Measurements from ENCODE around the gene IGFALS.

IGFALS gene

GRCh38 chr16:1823821-1824220 is 30.3 kb upstream of the IGFALS start:
- TF ChIP-seq CTCF (IDR thresholded peaks at IDR 0.05; ENCODE audit: low read depth, low read length): peak; percentile 33
- Histone ChIP-seq H3K4me1 (no peaks in the 10 kb centered on the region), H3K36me3 (peaks cover 3% of the 10 kb centered on the region), H3K27me3 (no peaks in the 10 kb centered on the region), H3K4me3 (ENCODE audit: low read depth, low read length) (no peak overlapping the region), H3K9me3 (no peaks in the 10 kb centered on the region)
- DNase-seq: peak; percentile 57

- no peak for DNase-seq
- peaks cover 3% of the 10 kb centered on the region; the same call in 1 of the 2 replicates for H3K36me3 ChIP-seq
- H3K9me3 ChIP-seq: no peaks in the 10 kb centered on the region
- no peaks in the 10 kb centered on the region for H3K27me3 ChIP-seq
- no peak for TF ChIP-seq CTCF (IDR thresholded peaks at IDR 0.05; ENCODE audit: low read depth, low read length)
- no peak overlapping the region for H3K4me3 ChIP-seq (ENCODE audit: low read depth, low read length)
- no peaks in the 10 kb centered on the region for H3K4me1 ChIP-seq
Observed at GRCh38 chr16:1822801-1823200, 29.3 kb upstream of the IGFALS start.

GRCh38 chr16:1821861-1822611 is 28.5 kb upstream of the IGFALS start:
- Histone ChIP-seq H3K4me3 (ENCODE audit: low read depth, low read length) (no peak overlapping the region), H3K9me3 (no peaks in the 10 kb centered on the region), H3K27me3 (no peaks in the 10 kb centered on the region), H3K36me3 (peaks cover 4% of the 10 kb centered on the region), H3K4me1 (no peaks in the 10 kb centered on the region)
- DNase-seq: no peak
- TF ChIP-seq CTCF (IDR thresholded peaks at IDR 0.05; ENCODE audit: low read depth, low read length): no peak

- no peak for DNase-seq
- Histone ChIP-seq H3K36me3 (peaks cover 12% of the 10 kb centered on the region), H3K4me3 (ENCODE audit: low read depth, low read length) (no peak overlapping the region), H3K4me1 (no peaks in the 10 kb centered on the region), H3K9me3 (no peaks in the 10 kb centered on the region), H3K27me3 (no peaks in the 10 kb centered on the region)
- TF ChIP-seq CTCF (IDR thresholded peaks at IDR 0.05; ENCODE audit: low read depth, low read length): no peak
Observed at GRCh38 chr16:1820946-1821290, 27.4 kb upstream of the IGFALS start.

GRCh38 chr16:1820096-1820945 is 26.8 kb upstream of the IGFALS start:
- no peak for TF ChIP-seq CTCF (IDR thresholded peaks at IDR 0.05; ENCODE audit: low read depth, low read length)
- H3K36me3 ChIP-seq: peaks cover 15% of the 10 kb centered on the region
- no peaks in the 10 kb centered on the region for H3K27me3 ChIP-seq
- H3K4me1 ChIP-seq: no peaks in the 10 kb centered on the region
- H3K9me3 ChIP-seq: no peaks in the 10 kb centered on the region
- no peak for DNase-seq
- no peak overlapping the region for H3K4me3 ChIP-seq (ENCODE audit: low read depth, low read length)

GRCh38 chr16:1819611-1820010 is 26.1 kb upstream of the IGFALS start:
- no peaks in the 10 kb centered on the region for H3K9me3 ChIP-seq
- H3K36me3 ChIP-seq: peaks cover 17% of the 10 kb centered on the region
- H3K4me3 ChIP-seq (ENCODE audit: low read depth, low read length): no peak overlapping the region
- no peaks in the 10 kb centered on the region for H3K4me1 ChIP-seq
- DNase-seq: no peak
- no peaks in the 10 kb centered on the region for H3K27me3 ChIP-seq
- TF ChIP-seq CTCF (IDR thresholded peaks at IDR 0.05; ENCODE audit: low read depth, low read length): no peak
